AG08396 (cell line): ENCODE results near the gene RALGAPA2.
A peak's percentile ranks its signal among the peaks of the same experiment; 100 is the strongest.

ENCODE experiments used
- DNase-seq: peaks from one replicate; pipeline ENCODE4 v3.0.0; 2012; ENCODE audit warnings: low spot score, mixed read lengths

RALGAPA2 gene

GRCh38 chr20:20683020-20683419 is 29.4 kb downstream of the RALGAPA2 start:
- no peak for DNase-seq

DNA sequence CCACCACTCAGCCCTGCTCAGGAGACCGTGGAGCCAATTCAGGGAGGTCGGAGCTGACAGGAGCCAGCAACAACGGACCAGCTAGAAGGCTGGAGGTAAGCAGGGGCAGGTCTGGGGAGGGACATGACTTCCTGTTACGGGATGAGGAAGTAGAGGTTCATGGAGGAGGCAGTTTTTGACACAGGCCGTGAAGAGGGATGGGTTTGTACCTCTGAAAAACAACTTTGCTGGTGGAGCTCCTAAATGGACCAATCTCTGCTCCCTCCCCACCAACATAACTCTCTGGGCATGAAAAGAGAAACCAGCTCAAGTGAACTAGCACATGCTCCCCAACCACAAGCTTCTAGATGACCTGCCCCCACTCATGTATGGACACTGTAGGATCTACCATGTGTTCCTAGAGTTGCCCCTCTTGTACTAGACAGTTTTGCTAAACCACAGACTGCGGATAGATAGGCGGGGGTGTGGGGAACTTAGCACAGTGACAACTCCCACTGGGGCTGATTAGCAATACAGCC is 31.4 kb downstream of the RALGAPA2 start:
- DNase-seq, result no peak

DNA sequence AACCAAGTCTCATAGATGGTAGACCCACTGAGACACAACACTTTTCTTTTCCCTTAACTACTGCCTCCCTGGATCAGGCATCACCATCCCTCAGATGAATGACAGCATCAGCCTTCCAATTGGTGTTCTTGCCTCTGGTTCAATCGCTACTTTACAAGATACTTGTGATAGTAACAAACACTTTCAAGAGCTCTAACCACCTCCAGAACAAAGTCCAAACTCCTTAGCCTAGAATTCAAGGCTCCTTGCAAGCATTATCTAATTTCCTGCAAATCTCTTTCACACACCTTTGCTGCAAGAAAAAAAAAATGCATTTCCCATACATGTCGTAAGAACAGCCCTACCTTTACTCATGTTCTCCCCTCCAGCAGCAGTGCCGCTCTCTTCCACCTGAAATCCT is 33.1 kb downstream of the RALGAPA2 start:
- DNase-seq, result no peak

DNA sequence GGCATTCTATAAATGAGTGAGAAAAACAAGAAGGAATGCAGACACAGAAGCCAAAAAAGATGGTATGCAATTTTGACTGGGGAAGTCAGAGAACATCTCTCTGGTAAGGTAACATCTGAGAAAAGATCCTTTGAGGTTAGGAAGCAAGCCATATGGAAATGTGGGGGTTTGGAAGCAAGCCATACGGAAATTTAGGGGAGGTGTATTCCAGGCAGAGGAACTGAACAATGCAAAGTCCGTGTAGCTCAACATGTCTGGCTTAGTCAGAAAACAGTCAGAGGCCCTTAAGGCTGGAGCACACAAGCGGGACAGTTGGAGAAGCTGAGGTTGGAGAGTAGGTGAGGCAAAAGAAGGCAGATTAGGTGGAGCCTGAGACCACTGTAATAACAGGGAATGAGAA is 35.3 kb downstream of the RALGAPA2 start:
- no peak for DNase-seq

DNA sequence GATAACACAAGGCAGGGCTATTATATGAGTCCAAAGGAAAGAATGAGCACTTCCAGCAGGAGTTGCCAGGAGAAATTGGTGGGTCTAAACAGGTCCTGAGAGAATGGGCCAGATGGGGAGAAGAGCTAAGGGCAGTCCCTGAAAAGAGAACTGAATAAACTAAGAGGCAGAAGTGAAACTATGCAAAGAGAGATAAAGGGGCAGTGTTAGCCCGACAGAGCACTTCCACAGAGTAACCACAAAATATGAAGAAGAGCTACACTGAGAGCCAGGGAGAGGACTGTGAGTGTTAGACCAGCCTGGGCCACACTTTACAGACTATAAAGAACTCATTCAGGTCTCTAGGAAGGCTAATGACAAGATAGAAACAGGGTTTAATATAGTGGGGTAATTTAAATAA is 43.8 kb downstream of the RALGAPA2 start:
- DNase-seq, result peak; percentile 5

DNA sequence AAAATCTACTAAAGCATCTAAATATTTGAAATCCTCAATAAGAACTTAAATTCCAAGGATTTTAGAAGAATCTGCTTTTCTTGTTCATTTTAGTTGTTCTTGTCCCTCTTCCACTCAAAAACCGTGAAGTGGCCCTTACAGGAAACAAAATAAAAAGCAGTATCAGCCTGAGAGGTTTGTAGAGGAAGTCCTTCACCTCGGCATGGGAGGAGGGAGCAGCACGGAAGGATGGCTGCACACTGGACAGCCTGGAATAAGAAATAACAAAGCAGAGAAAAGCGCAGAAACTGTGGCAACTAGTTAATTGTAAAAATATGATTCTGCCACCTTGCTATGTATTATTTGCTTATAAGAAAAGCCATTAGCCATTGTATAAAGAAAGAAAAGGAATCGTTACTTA is 46.1 kb downstream of the RALGAPA2 start:
- no peak for DNase-seq

DNA sequence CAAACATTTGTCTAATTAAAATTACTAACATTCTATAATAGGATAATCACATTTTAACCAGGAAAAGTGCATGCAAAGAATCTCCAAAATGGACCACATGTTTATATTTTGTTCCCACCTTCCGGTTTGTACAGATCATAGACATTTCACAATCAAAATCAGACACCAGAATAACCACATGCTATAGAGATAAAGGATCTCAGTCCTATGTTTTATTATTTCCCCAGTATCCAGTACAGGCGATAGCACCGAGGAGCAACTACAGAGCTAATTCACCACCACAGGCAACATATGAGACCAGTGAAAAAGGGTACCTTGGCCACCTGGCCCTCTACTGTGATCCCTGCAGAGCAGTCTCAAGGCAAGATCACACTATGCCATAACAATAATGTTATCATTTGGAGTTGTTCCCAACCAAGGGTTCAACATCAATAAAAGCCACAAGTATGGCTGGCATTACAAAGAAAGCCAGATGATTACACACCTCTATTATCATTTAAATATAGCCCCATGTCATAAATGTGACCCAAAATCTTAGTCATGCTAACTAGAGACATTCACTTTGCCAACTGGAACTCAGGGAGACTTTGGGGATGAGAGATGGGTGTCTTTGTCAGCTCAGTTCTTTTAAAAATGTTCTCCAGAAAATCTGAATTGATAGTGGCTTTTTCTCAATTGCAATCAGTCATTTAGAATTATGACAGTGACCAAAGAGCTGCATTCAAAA is 46.7 kb downstream of the RALGAPA2 start:
- no peak for DNase-seq

GRCh38 chr20:20664795-20665589 is 47.5 kb downstream of the RALGAPA2 start:
- no peak for DNase-seq

GRCh38 chr20:20663841-20664240 is 48.6 kb downstream of the RALGAPA2 start:
- no peak for DNase-seq

GRCh38 chr20:20658871-20659431 is 53.5 kb downstream of the RALGAPA2 start:
- no peak for DNase-seq

GRCh38 chr20:20658123-20658522 is 54.3 kb downstream of the RALGAPA2 start:
- DNase-seq, result no peak

DNA sequence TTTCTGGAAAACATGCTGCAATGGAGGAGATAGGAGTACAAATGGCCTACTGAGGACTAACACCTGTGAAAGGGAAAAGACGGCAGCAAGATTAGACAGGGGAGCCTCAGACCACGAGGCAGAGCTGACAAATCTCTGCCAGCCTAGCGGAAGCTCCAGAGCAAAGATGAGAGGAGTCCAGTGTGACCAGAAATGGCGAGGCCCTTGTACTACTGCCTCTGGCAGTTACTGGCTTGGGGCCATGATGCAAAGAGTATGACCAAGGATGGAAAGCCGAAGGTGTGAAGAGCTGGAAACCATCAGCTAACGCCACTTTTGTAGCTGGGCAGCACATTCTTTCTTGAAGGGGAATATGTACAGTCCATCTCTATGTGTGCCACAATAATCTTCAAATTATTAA is 55.4 kb downstream of the RALGAPA2 start:
- no peak for DNase-seq

GRCh38 chr20:20655883-20656282 is 56.6 kb downstream of the RALGAPA2 start:
- DNase-seq, result no peak

GRCh38 chr20:20649945-20650344 is 62.5 kb downstream of the RALGAPA2 start:
- no peak for DNase-seq

DNA sequence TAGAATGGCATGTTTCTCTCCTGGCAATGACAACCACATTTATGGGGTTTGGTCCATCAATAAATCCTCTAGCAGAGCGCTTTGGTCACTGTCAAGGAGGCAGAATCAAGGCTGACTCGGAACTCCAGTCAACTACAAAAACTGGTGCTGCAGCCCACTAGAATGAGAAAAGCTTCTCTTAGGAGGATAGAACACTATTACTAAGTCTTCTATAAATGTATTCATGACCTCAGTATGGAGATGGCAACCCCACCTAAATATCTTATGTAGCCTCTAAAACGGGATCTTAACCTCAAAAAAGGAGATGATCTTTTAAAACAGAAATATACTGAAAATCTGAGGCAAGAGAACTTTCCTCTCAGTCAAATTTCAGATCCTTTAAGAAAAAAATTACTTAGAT is 68.5 kb downstream of the RALGAPA2 start:
- no peak for DNase-seq

DNA sequence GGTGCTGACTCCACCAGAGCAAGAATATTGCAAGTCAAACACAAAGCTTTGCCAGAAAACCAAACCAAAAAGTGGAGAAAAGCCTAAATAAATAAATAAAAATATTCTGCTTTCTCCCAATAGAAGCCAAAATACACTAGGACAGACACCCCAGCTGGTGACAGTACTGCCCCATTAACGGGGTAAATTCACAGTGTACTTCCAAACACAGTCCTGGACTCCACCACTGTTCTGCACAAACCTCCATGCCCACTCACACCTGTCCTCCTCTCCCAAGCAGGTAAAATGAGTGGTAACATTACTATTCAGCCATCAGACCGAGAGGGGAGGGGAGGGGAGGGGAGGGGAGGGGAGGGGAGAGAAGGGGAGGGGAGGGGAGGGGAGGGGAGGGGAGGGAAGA is 70.7 kb downstream of the RALGAPA2 start:
- no peak for DNase-seq

GRCh38 chr20:20638878-20639277 is 73.6 kb downstream of the RALGAPA2 start:
- DNase-seq, result no peak

DNA sequence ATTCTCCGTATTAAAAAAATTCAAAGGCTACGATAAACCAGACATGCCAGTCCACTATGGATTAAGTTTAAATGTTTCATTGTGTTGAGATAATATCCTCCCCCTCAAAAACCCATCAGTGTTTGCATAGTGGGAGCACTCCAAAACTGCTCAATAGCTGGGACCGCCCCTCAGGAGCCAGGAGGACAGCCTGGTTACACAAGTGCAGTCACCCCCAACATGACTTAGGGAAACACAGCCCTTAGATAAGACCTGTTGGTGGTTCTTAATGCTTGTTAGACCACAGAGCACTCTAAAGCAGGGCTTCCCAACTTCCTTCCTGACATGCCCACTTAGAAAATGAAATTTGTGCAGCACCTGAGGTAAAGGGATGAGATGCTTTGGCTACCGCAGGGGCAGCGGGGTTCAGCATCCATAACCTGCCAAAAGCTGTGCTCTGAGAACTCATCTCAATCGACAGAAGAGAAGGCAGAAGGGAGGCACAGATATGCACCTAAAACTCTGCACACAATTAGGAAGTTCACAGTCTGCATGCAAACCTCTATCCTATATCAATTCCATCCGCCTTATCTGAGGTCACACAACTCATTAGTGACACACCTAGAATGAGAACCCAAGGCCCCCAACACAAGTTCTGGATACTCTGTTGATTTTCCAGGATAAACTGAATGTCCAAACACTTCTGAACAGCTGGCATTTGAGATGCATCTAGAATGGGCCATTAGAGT is 74.3 kb downstream of the RALGAPA2 start:
- no peak for DNase-seq

- no peak for DNase-seq
Observed at GRCh38 chr20:20635006-20635405, 77.4 kb downstream of the RALGAPA2 start.

DNA sequence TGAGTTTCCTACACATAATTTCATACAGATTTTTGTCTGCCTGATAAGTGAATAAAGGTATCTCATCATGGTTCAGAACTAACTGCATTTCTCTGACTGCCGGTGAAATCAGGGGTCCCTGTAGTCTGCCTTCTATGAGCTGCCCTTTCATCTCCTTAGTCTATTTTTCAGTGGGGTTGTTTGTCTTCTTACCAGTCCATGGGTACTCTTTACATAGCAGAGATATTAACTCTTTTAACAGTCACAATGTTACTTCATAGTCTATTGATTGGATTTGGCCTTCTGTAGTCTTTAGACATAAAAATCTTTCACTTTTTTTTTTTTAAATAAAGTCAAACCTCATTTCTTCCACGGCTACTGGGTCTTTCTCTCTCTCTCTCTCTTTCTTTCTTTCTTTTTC is 79.8 kb downstream of the RALGAPA2 start:
- DNase-seq, result no peak

GRCh38 chr20:20630551-20630950 is 81.9 kb downstream of the RALGAPA2 start:
- no peak for DNase-seq

DNA sequence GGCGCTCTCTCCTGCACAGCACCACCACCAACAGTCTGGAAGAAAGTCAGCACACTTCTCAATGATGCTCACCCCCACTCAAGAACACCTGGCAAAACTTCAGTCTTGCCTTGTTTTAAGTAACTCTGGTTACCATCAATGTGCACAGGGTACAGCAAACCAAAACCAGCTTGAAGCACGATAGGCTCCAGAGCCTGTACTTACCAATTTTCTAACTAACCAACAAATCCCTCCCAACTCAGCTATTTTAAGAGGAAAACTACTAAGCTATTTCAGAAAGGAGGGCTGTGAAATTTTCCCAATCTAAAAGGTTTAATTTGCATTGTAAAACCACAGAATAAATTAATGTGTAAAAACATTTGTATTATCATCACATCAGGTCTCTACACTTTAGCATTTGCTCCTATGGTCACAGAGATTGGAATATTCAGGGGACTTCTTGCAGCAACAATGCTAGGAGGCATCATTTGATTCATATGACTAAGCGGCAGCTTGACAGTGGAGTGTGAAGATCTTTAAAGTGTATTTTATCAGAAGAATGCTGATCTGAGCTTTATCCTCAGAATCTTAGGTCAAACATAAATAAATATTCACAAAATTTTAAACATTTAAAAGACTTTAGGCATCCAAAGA is 82.8 kb downstream of the RALGAPA2 start:
- no peak for DNase-seq
